Peyer's patch (tissue), 4 donors: ENCODE measurements around the gene PMPCA.

Experiments used
- POLR2A ChIP-seq, 2 donors: fragments of 450-650 bp; IDR thresholded peaks; one replicate each; pipeline ENCODE4 v1.5.1; 2017; ENCODE audit warnings: antibody characterized with exemption in 2 of 2, mild to moderate bottlenecking in 2 of 2, moderate library complexity in 2 of 2
- TF ChIP-seq, protein P1 (sequence below), 6 experiments: fragments of 450-650 bp in 4 of 6; fragments of 200-600 bp in 2 of 6; sonication (generic) in 1 of 6; IDR thresholded peaks; one replicate each; pipeline ENCODE4 v1.5.1; 2017 to 2019; ENCODE audit warnings: antibody characterized with exemption in 6 of 6, mild to moderate bottlenecking in 3 of 6, moderate library complexity in 1 of 6

DNA sequence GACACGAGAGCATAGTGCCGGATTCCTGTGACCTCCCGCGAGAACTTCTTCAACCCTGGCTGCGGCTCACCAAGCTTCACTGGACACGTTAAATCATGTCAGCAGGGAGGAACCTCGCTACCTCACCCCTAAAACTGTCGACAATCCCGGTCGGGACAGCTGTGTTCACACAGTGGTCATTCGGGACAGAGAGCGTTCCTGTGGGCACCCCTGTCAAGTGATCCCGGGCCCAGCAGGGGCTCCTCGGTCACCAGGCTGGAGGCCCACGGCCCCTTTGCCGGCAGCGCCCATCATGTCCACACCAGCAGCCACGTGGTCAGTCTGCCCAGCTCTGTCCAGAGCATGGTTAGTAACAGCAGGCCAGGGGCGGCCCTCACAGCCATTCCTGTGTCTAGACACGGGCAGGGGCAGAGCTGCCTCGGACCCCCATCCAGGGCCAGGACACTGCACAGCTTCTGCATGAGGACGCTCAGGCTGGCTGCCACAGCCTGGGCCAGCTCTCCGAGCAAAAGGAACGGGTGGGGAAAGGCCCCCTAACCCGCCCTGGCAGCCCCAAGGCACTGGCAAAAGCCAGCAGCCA lies 25.7 kb downstream of the PMPCA start:
- TF ChIP-seq POLR2A (IDR thresholded peaks at IDR 0.05), result no peak
- TF ChIP-seq, protein P1, sequence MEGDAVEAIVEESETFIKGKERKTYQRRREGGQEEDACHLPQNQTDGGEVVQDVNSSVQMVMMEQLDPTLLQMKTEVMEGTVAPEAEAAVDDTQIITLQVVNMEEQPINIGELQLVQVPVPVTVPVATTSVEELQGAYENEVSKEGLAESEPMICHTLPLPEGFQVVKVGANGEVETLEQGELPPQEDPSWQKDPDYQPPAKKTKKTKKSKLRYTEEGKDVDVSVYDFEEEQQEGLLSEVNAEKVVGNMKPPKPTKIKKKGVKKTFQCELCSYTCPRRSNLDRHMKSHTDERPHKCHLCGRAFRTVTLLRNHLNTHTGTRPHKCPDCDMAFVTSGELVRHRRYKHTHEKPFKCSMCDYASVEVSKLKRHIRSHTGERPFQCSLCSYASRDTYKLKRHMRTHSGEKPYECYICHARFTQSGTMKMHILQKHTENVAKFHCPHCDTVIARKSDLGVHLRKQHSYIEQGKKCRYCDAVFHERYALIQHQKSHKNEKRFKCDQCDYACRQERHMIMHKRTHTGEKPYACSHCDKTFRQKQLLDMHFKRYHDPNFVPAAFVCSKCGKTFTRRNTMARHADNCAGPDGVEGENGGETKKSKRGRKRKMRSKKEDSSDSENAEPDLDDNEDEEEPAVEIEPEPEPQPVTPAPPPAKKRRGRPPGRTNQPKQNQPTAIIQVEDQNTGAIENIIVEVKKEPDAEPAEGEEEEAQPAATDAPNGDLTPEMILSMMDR (IDR thresholded peaks at IDR 0.05), result no peak
